ENCODE measurements around the gene PER3. TPM values are rescaled to one million over a fixed set of nuclear protein-coding genes. Genes with fewer than 3 reads are reported as not detected.

Gene PER3
- total RNA-seq, 1 experiment from 2014 or later = 9.0 TPM

DNA sequence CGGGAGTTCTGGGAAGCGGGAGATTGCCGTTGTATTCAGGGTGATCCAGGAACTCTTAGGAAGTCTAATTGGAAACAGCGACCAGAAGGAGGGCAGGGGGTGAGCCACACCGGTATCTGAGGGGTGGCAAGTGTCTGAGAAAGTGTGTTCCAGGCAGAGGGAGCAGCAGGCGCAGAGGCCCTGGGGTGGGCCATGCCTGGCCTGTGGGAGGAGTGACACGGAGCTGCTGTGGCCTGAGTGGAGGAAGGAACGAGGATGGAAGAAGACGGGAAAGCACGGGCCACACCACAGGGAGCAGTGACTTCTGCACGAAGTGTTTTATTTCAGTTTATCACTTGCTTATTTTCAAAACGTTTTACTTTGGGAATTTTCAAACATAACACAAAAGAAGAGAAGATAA is 11.3 kb downstream of the PER3 start:
- TF ChIP-seq, protein P1, sequence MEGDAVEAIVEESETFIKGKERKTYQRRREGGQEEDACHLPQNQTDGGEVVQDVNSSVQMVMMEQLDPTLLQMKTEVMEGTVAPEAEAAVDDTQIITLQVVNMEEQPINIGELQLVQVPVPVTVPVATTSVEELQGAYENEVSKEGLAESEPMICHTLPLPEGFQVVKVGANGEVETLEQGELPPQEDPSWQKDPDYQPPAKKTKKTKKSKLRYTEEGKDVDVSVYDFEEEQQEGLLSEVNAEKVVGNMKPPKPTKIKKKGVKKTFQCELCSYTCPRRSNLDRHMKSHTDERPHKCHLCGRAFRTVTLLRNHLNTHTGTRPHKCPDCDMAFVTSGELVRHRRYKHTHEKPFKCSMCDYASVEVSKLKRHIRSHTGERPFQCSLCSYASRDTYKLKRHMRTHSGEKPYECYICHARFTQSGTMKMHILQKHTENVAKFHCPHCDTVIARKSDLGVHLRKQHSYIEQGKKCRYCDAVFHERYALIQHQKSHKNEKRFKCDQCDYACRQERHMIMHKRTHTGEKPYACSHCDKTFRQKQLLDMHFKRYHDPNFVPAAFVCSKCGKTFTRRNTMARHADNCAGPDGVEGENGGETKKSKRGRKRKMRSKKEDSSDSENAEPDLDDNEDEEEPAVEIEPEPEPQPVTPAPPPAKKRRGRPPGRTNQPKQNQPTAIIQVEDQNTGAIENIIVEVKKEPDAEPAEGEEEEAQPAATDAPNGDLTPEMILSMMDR (conservative IDR thresholded peaks at IDR 0.05) = no peak
- H3K4me1 Mint-ChIP-seq = no peaks in the 10 kb centered on the region
- H4K8ac ChIP-seq (replicated peaks; ENCODE audit: insufficient read length, low read depth, low read length) = no peak overlapping the region
- H3K4me1 ChIP-seq (ENCODE audit: insufficient read depth, low read length) = no peaks in the 10 kb centered on the region
- H2BK12ac ChIP-seq (ENCODE audit: insufficient read length, low read depth, low read length) = no peak overlapping the region
- peaks cover 34 to 48% (median 42%) of the 10 kb centered on the region in 3 experiments for H3K36me3 Mint-ChIP-seq (ENCODE audit: insufficient read depth in 1 of 3, low read depth in 3 of 3)
- H4K20me1 ChIP-seq (ENCODE audit: control insufficient read depth, insufficient read depth, insufficient read length) = no peaks in the 10 kb centered on the region
- H3K9me3 ChIP-seq (ENCODE audit: control insufficient read depth, low read depth, low read length) = peaks cover 11% of the 10 kb centered on the region
- no peak overlapping the region for H3K18ac ChIP-seq (ENCODE audit: insufficient read length, low read depth, low read length)
- no peak overlapping the region for H2BK5ac ChIP-seq (ENCODE audit: insufficient read length, low read length)
- no peaks in the 10 kb centered on the region for H3K23me2 ChIP-seq (ENCODE audit: insufficient read length, low read depth, low read length, poor library complexity, severe bottlenecking)
- H2BK15ac ChIP-seq (ENCODE audit: low read depth, low read length) = no peak overlapping the region
- H3K27ac ChIP-seq (ENCODE audit: insufficient read length, low read depth, low read length) = no peak overlapping the region
- H3T11ph ChIP-seq (ENCODE audit: low read length) = no peak overlapping the region
- H2AFZ ChIP-seq (ENCODE audit: low read length) = no peak overlapping the region
- no peak overlapping the region for H3K4ac ChIP-seq (ENCODE audit: low read depth, low read length)
- WGBS (ENCODE audit: extremely low coverage, insufficient read length, low lambda C conversion rate) = no CpG with 5 or more reads among the region's 12 CpGs
- H4K91ac ChIP-seq (ENCODE audit: insufficient read length, low read depth, low read length) = no peak overlapping the region
- no peak overlapping the region for H3K9ac ChIP-seq (ENCODE audit: extremely low read depth, insufficient read length, low read length)
- H4K5ac ChIP-seq (ENCODE audit: insufficient read length, low read depth, low read length) = no peak overlapping the region
- no peak overlapping the region for H3K23ac ChIP-seq (ENCODE audit: insufficient read length, low read depth, low read length)
- DNase-seq = no peak
- peaks cover 2% of the 10 kb centered on the region; the same call in 1 of the 2 replicates for H3K27me3 Mint-ChIP-seq (ENCODE audit: low read depth)
- no peak overlapping the region for H2BK20ac ChIP-seq (ENCODE audit: low read depth, low read length, poor library complexity, severe bottlenecking)
- no peaks in the 10 kb centered on the region for H3K27me3 ChIP-seq (ENCODE audit: insufficient read depth, low read length)
- H3K56ac ChIP-seq (ENCODE audit: insufficient read length, low read depth, low read length) = no peak overlapping the region
- no peak overlapping the region for H3K4me3 Mint-ChIP-seq
- no peak overlapping the region for H2BK120ac ChIP-seq (ENCODE audit: low read depth, low read length, poor library complexity, severe bottlenecking)
- H3K9me3 Mint-ChIP-seq = peaks cover 16 to 17% of the 10 kb centered on the region in 2 experiments
- no peaks in the 10 kb centered on the region for H3K79me2 ChIP-seq (ENCODE audit: insufficient read depth, low read length)
- H3K14ac ChIP-seq (ENCODE audit: insufficient read depth, low read length) = no peak overlapping the region
- no peaks in the 10 kb centered on the region for H3K79me1 ChIP-seq (ENCODE audit: insufficient read depth, low read depth, low read length, poor library complexity, severe bottlenecking)
- H2AK5ac ChIP-seq (ENCODE audit: insufficient read length, low read length) = no peak overlapping the region
- H3K27ac Mint-ChIP-seq = no peak overlapping the region
- H3K4me2 ChIP-seq (ENCODE audit: insufficient read depth, insufficient read length, low read length) = no peak overlapping the region

Data from H9 (cell line).